ENCODE measurements around the gene GK. TPM values are rescaled to one million over a fixed set of nuclear protein-coding genes. Genes with fewer than 3 reads are reported as not detected.

GK gene
- total and polyA plus RNA-seq, 4 experiments from 2014 or later, result 5.2 to 8.4 (median 7.3) TPM

- Histone ChIP-seq H3K27ac (ENCODE audit: low read depth, low read length) (no peak overlapping the region), H3K9me3 (ENCODE audit: control insufficient read depth in 1 of 2, low read length in 2 of 2) (no peaks in the 10 kb centered on the region), H3K36me3 (ENCODE audit: insufficient read depth, low read length) (no peaks in the 10 kb centered on the region), H3K4me3 (ENCODE audit: low read length in 2 of 2) (no peak overlapping the region), H3K4me1 (ENCODE audit: insufficient read depth, low read length) (peaks cover 13% of the 10 kb centered on the region), H3K27me3 (ENCODE audit: insufficient read depth, low read length) (no peaks in the 10 kb centered on the region)
- peaks cover 0 to 6% of the 10 kb centered on the region in 2 donors for H3K36me3 Mint-ChIP-seq
- POLR2A ChIA-PET (ENCODE audit: partially characterized antibody), result no interaction called here
- CTCF ChIA-PET (ENCODE audit: partially characterized antibody), result interaction anchor here (0.6 to 3.0 kb wide), 9 partner anchors 10 to 142 kb away, joined by 3 to 34 read pairs (median 4); no protein-coding TSS in a partner anchor
- intact Hi-C loops (cut with micrococcal nuclease), result no loop called here
- no peaks in the 10 kb centered on the region for H3K27me3 Mint-ChIP-seq
- no peaks in the 10 kb centered on the region for H3K9me3 Mint-ChIP-seq
- peaks cover 0 to 8% (median 5%) of the 10 kb centered on the region in 4 donors for H3K4me1 Mint-ChIP-seq
- DNase-seq, result no peak
- no peak overlapping the region for H3K4me3 Mint-ChIP-seq
- no peak overlapping the region for H3K27ac Mint-ChIP-seq
Measured at GRCh38 chrX:30712214-30712613, 59.0 kb downstream of the GK start.

GRCh38 chrX:30713061-30713525, 59.9 kb downstream of the GK start:
- Histone ChIP-seq H3K27me3 (ENCODE audit: insufficient read depth, low read length) (no peaks in the 10 kb centered on the region), H3K36me3 (ENCODE audit: insufficient read depth, low read length) (no peaks in the 10 kb centered on the region), H3K9me3 (ENCODE audit: control insufficient read depth in 1 of 2, low read length in 2 of 2) (no peaks in the 10 kb centered on the region), H3K27ac (ENCODE audit: low read depth, low read length) (no peak overlapping the region), H3K4me1 (ENCODE audit: insufficient read depth, low read length) (peaks cover 13% of the 10 kb centered on the region), H3K4me3 (ENCODE audit: low read length in 2 of 2) (no peak overlapping the region)
- H3K27me3 Mint-ChIP-seq, result no peaks in the 10 kb centered on the region
- peak; percentile 20 to 37 (median 25) for DNase-seq
- H3K36me3 Mint-ChIP-seq, result peaks cover 0 to 6% of the 10 kb centered on the region in 2 donors
- CTCF ChIA-PET (ENCODE audit: partially characterized antibody), result interaction anchor here (0.9 to 3.0 kb wide), 9 partner anchors 9 to 143 kb away, joined by 3 to 34 read pairs (median 5); no protein-coding TSS in a partner anchor
- H3K9me3 Mint-ChIP-seq, result no peaks in the 10 kb centered on the region
- POLR2A ChIA-PET (ENCODE audit: partially characterized antibody), result no interaction called here
- intact Hi-C loops (cut with micrococcal nuclease), result loop anchor here (1.0 kb wide), 2 partner anchors 78 to 143 kb away; no protein-coding TSS in a partner anchor
- peak overlapping the region in 4 of 7 donors; percentile 0 to 75 (median 64) for H3K27ac Mint-ChIP-seq
- H3K4me1 Mint-ChIP-seq, result peaks cover 0 to 8% (median 5%) of the 10 kb centered on the region in 4 donors
- H3K4me3 Mint-ChIP-seq, result peak overlapping the region in 1 of 8 donors; percentile 63

- intact Hi-C loops (cut with micrococcal nuclease), result no loop called here
- ChIA-PET POLR2A (ENCODE audit: partially characterized antibody) (no interaction called here), CTCF (ENCODE audit: partially characterized antibody) (interaction anchor here (2.8 to 3.0 kb wide), 2 partner anchors 79 to 144 kb away, joined by 27 to 34 read pairs; no protein-coding TSS in a partner anchor)
- Histone ChIP-seq H3K27ac (ENCODE audit: low read depth, low read length) (no peak overlapping the region), H3K4me1 (ENCODE audit: insufficient read depth, low read length) (peaks cover 13% of the 10 kb centered on the region), H3K27me3 (ENCODE audit: insufficient read depth, low read length) (no peaks in the 10 kb centered on the region), H3K9me3 (ENCODE audit: control insufficient read depth in 1 of 2, low read length in 2 of 2) (no peaks in the 10 kb centered on the region), H3K36me3 (ENCODE audit: insufficient read depth, low read length) (no peaks in the 10 kb centered on the region), H3K4me3 (ENCODE audit: low read length in 2 of 2) (no peak overlapping the region)
- Mint-ChIP-seq H3K4me3 (no peak overlapping the region), H3K9me3 (no peaks in the 10 kb centered on the region), H3K4me1 (peaks cover 0 to 8% (median 5%) of the 10 kb centered on the region in 4 donors), H3K27me3 (no peaks in the 10 kb centered on the region), H3K27ac (no peak overlapping the region), H3K36me3 (peaks cover 0 to 5% of the 10 kb centered on the region in 2 donors)
- no peak for DNase-seq
Measured at GRCh38 chrX:30714138-30714537, 60.9 kb downstream of the GK start.

- CTCF ChIA-PET (ENCODE audit: partially characterized antibody), result interaction anchor here (1.1 to 1.3 kb wide), 3 partner anchors 81 to 147 kb away, joined by 3 to 8 read pairs (median 4); no protein-coding TSS in a partner anchor
Measured at GRCh38 chrX:30715976-30716375, 62.8 kb downstream of the GK start.

DNA sequence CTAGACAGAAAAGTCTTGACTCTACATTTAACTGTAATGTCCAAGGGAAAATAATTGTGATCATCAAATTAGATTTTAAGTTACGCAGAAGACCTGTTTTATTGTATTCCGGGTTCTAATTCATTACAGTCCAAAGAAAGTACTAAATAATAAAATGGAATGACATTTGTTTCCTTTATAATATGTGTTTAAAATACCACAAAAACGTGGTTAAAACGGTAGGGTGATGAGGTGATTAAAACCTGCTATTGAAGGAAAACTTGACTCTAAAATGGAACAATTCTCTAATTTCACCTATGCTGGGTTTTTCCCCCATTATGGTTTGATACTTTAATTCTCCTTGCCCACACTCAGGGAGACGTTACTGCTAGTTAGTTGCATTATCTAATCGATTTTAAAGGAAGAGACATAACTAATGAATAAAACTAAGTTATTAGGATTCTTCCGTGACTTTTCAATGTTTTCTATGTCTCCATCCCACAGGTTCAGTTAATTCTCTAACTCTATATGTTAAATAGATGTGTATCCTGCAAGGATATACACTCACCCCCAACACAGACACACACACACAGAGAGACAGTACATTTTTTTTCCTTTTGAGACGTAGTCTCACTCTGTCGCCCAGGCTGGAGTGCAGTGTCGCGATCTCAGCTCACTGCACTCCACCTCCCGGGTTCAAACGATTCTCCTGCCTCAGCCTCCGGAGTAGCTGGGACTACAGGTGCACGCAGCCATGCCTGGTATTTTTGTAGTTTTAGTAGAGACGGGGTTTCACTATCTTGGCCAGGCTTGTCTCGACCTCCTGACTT, 80.8 kb downstream of the GK start:
- Mint-ChIP-seq H3K4me3 (no peak overlapping the region), H3K36me3 (no peaks in the 10 kb centered on the region), H3K27ac (no peak overlapping the region), H3K4me1 (peaks cover 0 to 5% (median 3%) of the 10 kb centered on the region in 4 donors), H3K9me3 (peaks cover 0 to 2% (median 0%) of the 10 kb centered on the region in 8 donors), H3K27me3 (no peaks in the 10 kb centered on the region)
- Histone ChIP-seq H3K36me3 (ENCODE audit: insufficient read depth, low read length) (no peaks in the 10 kb centered on the region), H3K27me3 (ENCODE audit: insufficient read depth, low read length) (no peaks in the 10 kb centered on the region), H3K27ac (ENCODE audit: low read depth, low read length) (no peak overlapping the region), H3K9me3 (ENCODE audit: control insufficient read depth in 1 of 2, low read length in 2 of 2) (no peaks in the 10 kb centered on the region), H3K4me1 (ENCODE audit: insufficient read depth, low read length) (no peaks in the 10 kb centered on the region), H3K4me3 (ENCODE audit: low read length in 2 of 2) (no peak overlapping the region)
- ChIA-PET POLR2A (ENCODE audit: partially characterized antibody) (no interaction called here), CTCF (ENCODE audit: partially characterized antibody) (interaction anchor here (1.3 to 2.3 kb wide), 3 partner anchors 9 to 164 kb away, joined by 3 to 8 read pairs (median 5); no protein-coding TSS in a partner anchor)
- DNase-seq, result no peak
- intact Hi-C loops (cut with micrococcal nuclease), result loop anchor here (10.0 kb wide), 1 partner anchor 151 kb away; the partner anchor contains the start of gene TAB3

More at GRCh38 chrX:30715976-30716375, 62.8 kb downstream of the GK start:
- no peak overlapping the region for H3K27ac ChIP-seq (ENCODE audit: low read depth, low read length)
- no peak for DNase-seq
- peaks cover 4 to 13% of the 10 kb centered on the region in 2 donors for H3K36me3 Mint-ChIP-seq
- peaks cover 13% of the 10 kb centered on the region for H3K4me1 ChIP-seq (ENCODE audit: insufficient read depth, low read length)
- H3K4me3 Mint-ChIP-seq, result no peak overlapping the region
- H3K27me3 Mint-ChIP-seq, result no peaks in the 10 kb centered on the region
- H3K9me3 Mint-ChIP-seq, result no peaks in the 10 kb centered on the region
- POLR2A ChIA-PET (ENCODE audit: partially characterized antibody), result no interaction called here
- no peaks in the 10 kb centered on the region for H3K9me3 ChIP-seq (ENCODE audit: control insufficient read depth in 1 of 2, low read length in 2 of 2)
- no peaks in the 10 kb centered on the region for H3K36me3 ChIP-seq (ENCODE audit: insufficient read depth, low read length)
- intact Hi-C loops (cut with micrococcal nuclease), result no loop called here
- no peak overlapping the region for H3K27ac Mint-ChIP-seq
- H3K27me3 ChIP-seq (ENCODE audit: insufficient read depth, low read length), result no peaks in the 10 kb centered on the region
- no peak overlapping the region for H3K4me3 ChIP-seq (ENCODE audit: low read length in 2 of 2)
- H3K4me1 Mint-ChIP-seq, result peaks cover 0 to 8% (median 5%) of the 10 kb centered on the region in 4 donors

DNA sequence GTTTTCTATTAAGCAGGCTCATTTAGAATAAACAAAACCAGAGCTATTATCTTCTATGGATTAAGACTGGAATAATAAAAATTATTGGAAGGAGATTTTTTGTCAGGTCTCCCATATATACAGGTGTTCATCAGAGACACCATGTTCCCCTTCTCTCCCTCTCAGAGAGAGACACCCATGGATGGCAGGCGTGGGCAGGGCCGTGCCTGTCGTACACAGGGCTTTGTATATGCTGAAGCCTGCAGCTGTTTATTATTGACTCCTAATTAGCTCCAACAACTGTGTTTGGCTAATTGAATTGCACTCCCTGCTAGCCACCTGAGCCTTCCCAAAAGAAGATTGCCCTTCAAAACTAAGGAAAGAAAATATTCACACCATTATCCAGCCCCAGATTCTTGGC, 81.6 kb downstream of the GK start:
- CTCF ChIA-PET (ENCODE audit: partially characterized antibody), result interaction anchor here (0.6 to 2.3 kb wide), 11 partner anchors 10 to 1123 kb away, joined by 3 to 8 read pairs (median 4); no protein-coding TSS in a partner anchor
- no peak overlapping the region for H3K27ac Mint-ChIP-seq

DNA sequence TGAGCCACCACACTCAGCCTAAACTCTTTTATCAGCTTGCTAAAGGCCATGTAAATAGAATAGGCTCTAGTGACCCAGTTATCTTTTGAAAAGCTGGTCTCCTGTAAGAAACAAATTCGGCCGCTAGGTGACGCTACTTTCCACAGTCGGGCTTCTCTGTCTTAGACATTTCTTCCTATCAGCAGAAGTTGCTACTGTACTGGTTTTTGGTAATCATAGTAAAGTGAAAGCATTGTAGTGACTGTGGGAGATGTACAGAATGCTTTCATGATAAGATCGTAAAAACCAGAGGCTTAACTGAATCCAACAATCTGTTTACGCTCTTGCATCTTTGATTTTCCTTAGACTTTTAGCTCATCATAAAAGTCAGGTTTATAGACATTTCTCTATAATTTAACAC, 82.6 kb downstream of the GK start:
- POLR2A ChIA-PET (ENCODE audit: partially characterized antibody), result no interaction called here
- Mint-ChIP-seq H3K4me3 (peak overlapping the region in 2 of 8 donors; percentile 23 to 26), H3K27ac (no peak overlapping the region), H3K27me3 (no peaks in the 10 kb centered on the region), H3K9me3 (peaks cover 0 to 2% (median 0%) of the 10 kb centered on the region in 8 donors), H3K36me3 (no peaks in the 10 kb centered on the region), H3K4me1 (peaks cover 0 to 5% (median 3%) of the 10 kb centered on the region in 4 donors)
- intact Hi-C loops (cut with micrococcal nuclease), result loop anchor here (1.0 to 10.0 kb wide), 3 partner anchors 96 to 235 kb away; partner anchors contain the start of gene TAB3
- H3K36me3 ChIP-seq (ENCODE audit: insufficient read depth, low read length), result no peaks in the 10 kb centered on the region
- peak; percentile 58 to 66 (median 60) for DNase-seq
- H3K4me1 ChIP-seq (ENCODE audit: insufficient read depth, low read length), result no peaks in the 10 kb centered on the region
- H3K27ac ChIP-seq (ENCODE audit: low read depth, low read length), result no peak overlapping the region
- H3K27me3 ChIP-seq (ENCODE audit: insufficient read depth, low read length), result no peaks in the 10 kb centered on the region
- H3K9me3 ChIP-seq (ENCODE audit: control insufficient read depth in 1 of 2, low read length in 2 of 2), result no peaks in the 10 kb centered on the region
- no peak overlapping the region for H3K4me3 ChIP-seq (ENCODE audit: low read length in 2 of 2)
- CTCF ChIA-PET (ENCODE audit: partially characterized antibody), result interaction anchor here (0.8 to 2.3 kb wide), 17 partner anchors 8 to 922 kb away, joined by 3 to 8 read pairs (median 4); no protein-coding TSS in a partner anchor

More for the DNA sequence above, 81.6 kb downstream of the GK start:
- no peak overlapping the region for H3K27ac ChIP-seq (ENCODE audit: low read depth, low read length)
- no peaks in the 10 kb centered on the region for H3K4me1 ChIP-seq (ENCODE audit: insufficient read depth, low read length)
- Mint-ChIP-seq H3K36me3 (no peaks in the 10 kb centered on the region), H3K4me1 (peaks cover 0 to 5% (median 3%) of the 10 kb centered on the region in 4 donors), H3K4me3 (no peak overlapping the region), H3K27me3 (no peaks in the 10 kb centered on the region), H3K9me3 (peaks cover 0 to 2% (median 0%) of the 10 kb centered on the region in 8 donors)
- no peaks in the 10 kb centered on the region for H3K36me3 ChIP-seq (ENCODE audit: insufficient read depth, low read length)
- no peaks in the 10 kb centered on the region for H3K27me3 ChIP-seq (ENCODE audit: insufficient read depth, low read length)
- no peaks in the 10 kb centered on the region for H3K9me3 ChIP-seq (ENCODE audit: control insufficient read depth in 1 of 2, low read length in 2 of 2)
- intact Hi-C loops (cut with micrococcal nuclease), result loop anchor here (5.0 to 10.0 kb wide), 2 partner anchors 98 to 150 kb away; partner anchors contain the start of gene TAB3
- no peak overlapping the region for H3K4me3 ChIP-seq (ENCODE audit: low read length in 2 of 2)
- POLR2A ChIA-PET (ENCODE audit: partially characterized antibody), result no interaction called here
- no peak for DNase-seq

All from CD4-positive, alpha-beta memory T cell (primary cell).